ENCODE results near the gene IRF7. TPM values are rescaled to one million over a fixed set of nuclear protein-coding genes. Genes with fewer than 3 reads are reported as not detected.

The IRF7 gene
- total and polyA plus RNA-seq, 2 of the 4 experiments (the other 2 are of a cell fraction), result 1.6 to 4.5 TPM

- no peak for TF ChIP-seq CHD1 (IDR thresholded peaks at IDR 0.05; ENCODE audit: low read depth, low read length)
These were observed 10.9 kb upstream of the IRF7 start, which contains the start of gene SCT (continued) for GRCh38 chr11:626475-627307.

DNA sequence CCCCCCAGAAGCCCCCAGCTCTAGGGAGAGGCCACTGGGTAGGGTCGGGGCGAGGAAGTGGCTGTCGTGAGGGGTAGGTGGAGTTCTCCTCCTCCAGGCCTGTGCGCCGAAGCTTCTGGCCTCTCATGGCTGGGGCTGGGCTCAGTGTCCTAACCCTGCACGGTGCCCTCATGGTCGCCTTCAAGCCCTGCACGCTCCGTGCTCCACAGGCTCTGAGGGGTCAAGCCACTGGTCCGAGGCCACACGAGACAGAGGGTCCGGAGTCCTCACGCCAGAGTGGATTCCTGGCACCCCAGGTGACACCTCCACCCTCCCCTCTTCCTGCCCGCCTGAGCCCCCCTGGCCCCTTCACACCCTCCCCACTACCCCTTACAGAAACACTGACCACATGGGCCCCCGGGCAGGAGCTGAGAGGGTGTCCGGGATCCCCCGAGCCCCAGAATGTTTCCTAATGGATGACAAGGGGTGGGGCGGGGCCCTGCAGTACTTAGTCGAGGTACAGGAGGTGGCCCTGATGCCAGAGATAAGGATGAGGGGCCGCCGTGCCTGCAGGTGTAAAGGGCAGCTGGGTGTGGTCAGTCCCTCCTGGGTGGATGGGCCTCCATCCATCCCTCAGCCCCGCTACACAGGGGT lies 10.0 kb upstream of the IRF7 start:
- no peak overlapping the region for H3K14ac ChIP-seq (replicated peaks; ENCODE audit: low read depth, low read length)
- peaks cover 6% of the 10 kb centered on the region for H4K20me1 ChIP-seq (ENCODE audit: insufficient read depth, low read length)
- H4K5ac ChIP-seq (ENCODE audit: low read depth, low read length), result no peak overlapping the region
- no peak overlapping the region for H3K18ac ChIP-seq (ENCODE audit: low read depth, low read length)
- H2AFZ ChIP-seq (replicated peaks; ENCODE audit: low read length, poor library complexity), result no peak overlapping the region
- in situ Hi-C loops (cut with MboI; ENCODE audit: low sequenced_read_pairs) (no loop called here), dilution Hi-C loops (cut with HindIII; ENCODE audit: low sequenced_read_pairs, unreplicated experiment) (no loop called here), intact Hi-C loops (cut with micrococcal nuclease) (no loop called here)
- H3K4me2 ChIP-seq (ENCODE audit: low read depth, low read length), result no peak overlapping the region
- no peaks in the 10 kb centered on the region for H3K9me3 ChIP-seq (ENCODE audit: control insufficient read depth, insufficient read depth, low read length)
- H3K36me3 ChIP-seq (ENCODE audit: control insufficient read depth, insufficient read depth, low read length), result peaks cover 2% of the 10 kb centered on the region; the same call in 1 of the 2 replicates
- H3K4me3 ChIP-seq (ENCODE audit: insufficient read depth, low read depth, low read length), result no peak overlapping the region
- no peaks in the 10 kb centered on the region for H3K79me1 ChIP-seq (ENCODE audit: low read depth in 1 of 2, low read length in 2 of 2)
- peaks cover 8% of the 10 kb centered on the region; the same call in 1 of the 2 replicates for H3K9me1 ChIP-seq (ENCODE audit: insufficient read depth, low read length)
- no peak for DNase-seq
- no peak overlapping the region for H3K9ac ChIP-seq (ENCODE audit: low read depth, low read length)
- no peak overlapping the region for H3K27ac ChIP-seq (ENCODE audit: insufficient read depth, low read length)
- no peak overlapping the region for H2AK5ac ChIP-seq (ENCODE audit: low read depth, low read length)
- H3K56ac ChIP-seq (ENCODE audit: extremely low read depth, insufficient read depth, low read length), result no peak overlapping the region
- WGBS, 2 experiments (ENCODE audit: extremely low coverage in 2 of 2, insufficient read length in 1 of 2), result 86% methylated on average over 10 of the region's 22 CpGs; no CpG with 5 or more reads in 1 of the 2 experiments
- no peak overlapping the region for H4K8ac ChIP-seq (ENCODE audit: low read depth in 2 of 2, low read length in 2 of 2)
- peaks cover 4% of the 10 kb centered on the region; the same call in 1 of the 2 replicates for H3K4me1 ChIP-seq (ENCODE audit: control insufficient read depth, insufficient read depth, low read length)
- H2BK120ac ChIP-seq (ENCODE audit: low read depth, low read length), result no peak overlapping the region
- ATAC-seq (ENCODE audit: low read depth), result no peak
- POLR2A ChIA-PET (ENCODE audit: unreplicated experiment), result no interaction called here
- no peak overlapping the region for H2BK20ac ChIP-seq (ENCODE audit: low read depth, low read length)
- no peak overlapping the region for H4K91ac ChIP-seq (ENCODE audit: insufficient read depth, low read depth, low read length)
- no peak overlapping the region for H2BK5ac ChIP-seq (ENCODE audit: low read depth, low read length, poor library complexity, severe bottlenecking)
- no TSS peak for BruUV-seq (replicated peaks)
- TF ChIP-seq, protein P1, sequence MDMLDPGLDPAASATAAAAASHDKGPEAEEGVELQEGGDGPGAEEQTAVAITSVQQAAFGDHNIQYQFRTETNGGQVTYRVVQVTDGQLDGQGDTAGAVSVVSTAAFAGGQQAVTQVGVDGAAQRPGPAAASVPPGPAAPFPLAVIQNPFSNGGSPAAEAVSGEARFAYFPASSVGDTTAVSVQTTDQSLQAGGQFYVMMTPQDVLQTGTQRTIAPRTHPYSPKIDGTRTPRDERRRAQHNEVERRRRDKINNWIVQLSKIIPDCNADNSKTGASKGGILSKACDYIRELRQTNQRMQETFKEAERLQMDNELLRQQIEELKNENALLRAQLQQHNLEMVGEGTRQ (IDR thresholded peaks at IDR 0.05; ENCODE audit: low read depth, low read length), result no peak
- TF ChIP-seq SMC3 (IDR thresholded peaks at IDR 0.05; ENCODE audit: low read depth, low read length), result no peak
- TF ChIP-seq, protein P2, sequence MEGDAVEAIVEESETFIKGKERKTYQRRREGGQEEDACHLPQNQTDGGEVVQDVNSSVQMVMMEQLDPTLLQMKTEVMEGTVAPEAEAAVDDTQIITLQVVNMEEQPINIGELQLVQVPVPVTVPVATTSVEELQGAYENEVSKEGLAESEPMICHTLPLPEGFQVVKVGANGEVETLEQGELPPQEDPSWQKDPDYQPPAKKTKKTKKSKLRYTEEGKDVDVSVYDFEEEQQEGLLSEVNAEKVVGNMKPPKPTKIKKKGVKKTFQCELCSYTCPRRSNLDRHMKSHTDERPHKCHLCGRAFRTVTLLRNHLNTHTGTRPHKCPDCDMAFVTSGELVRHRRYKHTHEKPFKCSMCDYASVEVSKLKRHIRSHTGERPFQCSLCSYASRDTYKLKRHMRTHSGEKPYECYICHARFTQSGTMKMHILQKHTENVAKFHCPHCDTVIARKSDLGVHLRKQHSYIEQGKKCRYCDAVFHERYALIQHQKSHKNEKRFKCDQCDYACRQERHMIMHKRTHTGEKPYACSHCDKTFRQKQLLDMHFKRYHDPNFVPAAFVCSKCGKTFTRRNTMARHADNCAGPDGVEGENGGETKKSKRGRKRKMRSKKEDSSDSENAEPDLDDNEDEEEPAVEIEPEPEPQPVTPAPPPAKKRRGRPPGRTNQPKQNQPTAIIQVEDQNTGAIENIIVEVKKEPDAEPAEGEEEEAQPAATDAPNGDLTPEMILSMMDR (conservative IDR thresholded peaks at IDR 0.05; ENCODE audit: low read depth, low read length), result no peak
- H3K23ac ChIP-seq (ENCODE audit: low read depth, low read length), result no peak overlapping the region
- H2AK9ac ChIP-seq (replicated peaks; ENCODE audit: low read depth, low read length, poor library complexity), result no peak overlapping the region
- H2BK15ac ChIP-seq (ENCODE audit: low read depth, low read length), result no peak overlapping the region
- H3K27me3 ChIP-seq (ENCODE audit: control insufficient read depth, insufficient read depth, low read length), result peaks cover 2% of the 10 kb centered on the region; the same call in 1 of the 2 replicates
- H3K4ac ChIP-seq (ENCODE audit: low read depth, low read length), result no peak overlapping the region
- CTCF ChIA-PET, result no interaction called here
